CD14-positive monocyte (primary cell): ENCODE measurements around the gene POFUT2. TPM values are rescaled to one million over a fixed set of nuclear protein-coding genes. Genes with fewer than 3 reads are reported as not detected.

Experiments used
- DNase-seq, 3 donors: peaks; one replicate each; pipeline ENCODE4 v3.0.0-alpha.2; 2011 to 2022
- H2AFZ ChIP-seq: 2 replicates; pipeline ENCODE4 v1.6.0; 2012; ENCODE audit warnings: mild to moderate bottlenecking, low read depth, low read length, inconsistent platforms; ENCODE audit not compliant: insufficient read depth, poor library complexity, severe bottlenecking
- H3K27ac ChIP-seq, 2 donors: 1 replicate in 1 of 2; 2 replicates in 1 of 2; pipeline ENCODE4 v1.5.1; 2012 to 2013; ENCODE audit warnings: low read length in 2 of 2, control low read depth in 1 of 2, inconsistent platforms in 1 of 2, low read depth in 1 of 2, mild to moderate bottlenecking in 1 of 2
- H3K27me3 ChIP-seq, 2 donors: one replicate each; pipeline versions ENCODE4 v1.6.0 to v1.6.1; 2011 to 2013; ENCODE audit warnings: low read length in 2 of 2; ENCODE audit not compliant: control insufficient read depth in 2 of 2, insufficient read depth in 2 of 2
- H3K36me3 ChIP-seq, 2 donors: replicated peaks in 1 of 2; 1 replicate in 1 of 2; 2 replicates in 1 of 2; pipeline versions ENCODE4 v1.5.1 to v1.6.1; 2012 to 2013; ENCODE audit warnings: low read length in 2 of 2, control low read depth in 1 of 2, inconsistent platforms in 1 of 2, mild to moderate bottlenecking in 1 of 2; ENCODE audit not compliant: insufficient read depth in 2 of 2, control insufficient read depth in 1 of 2
- H3K4me1 ChIP-seq, 2 donors: 1 replicate in 1 of 2; 2 replicates in 1 of 2; pipeline versions ENCODE4 v1.5.1 to v1.6.1; 2012 to 2013; ENCODE audit warnings: low read length in 2 of 2, control low read depth in 1 of 2, inconsistent platforms in 1 of 2, mild to moderate bottlenecking in 1 of 2, moderate library complexity in 1 of 2; ENCODE audit not compliant: insufficient read depth in 2 of 2, control insufficient read depth in 1 of 2
- H3K4me2 ChIP-seq: replicated peaks from 2 replicates; pipeline ENCODE3; 2012; ENCODE audit warnings: low read length, moderate library complexity, mild to moderate bottlenecking; ENCODE audit not compliant: poor library complexity, severe bottlenecking; ENCODE audit errors: extremely low read depth
- H3K4me3 ChIP-seq, 3 experiments: fragments of 200-600 bp in 1 of 3; sonication (generic) in 1 of 3; replicated peaks in 1 of 3; 1 replicate in 2 of 3; 2 replicates in 1 of 3; pipeline ENCODE4 v1.5.1; 2011 to 2013; ENCODE audit warnings: low read length in 3 of 3, mild to moderate bottlenecking in 3 of 3, control low read depth in 2 of 3, low read depth in 2 of 3, inconsistent platforms in 1 of 3, moderate library complexity in 1 of 3
- H3K79me2 ChIP-seq: 2 replicates; pipeline ENCODE4 v1.6.0; 2012; ENCODE audit warnings: mild to moderate bottlenecking, control low read depth, inconsistent platforms, low read length, moderate library complexity; ENCODE audit not compliant: insufficient read depth
- H3K9ac ChIP-seq: 2 replicates; pipeline ENCODE4 v1.6.0; 2017; ENCODE audit warnings: low read length, mild to moderate bottlenecking; ENCODE audit not compliant: insufficient read depth, poor library complexity, severe bottlenecking
- H3K9me3 ChIP-seq, 2 donors: replicated peaks in 1 of 2; 1 replicate in 1 of 2; 2 replicates in 1 of 2; pipeline versions ENCODE4 v1.5.1 to v1.6.1; 2012 to 2013; ENCODE audit warnings: low read length in 2 of 2, control low read depth in 1 of 2; ENCODE audit not compliant: control insufficient read depth in 1 of 2, insufficient read depth in 1 of 2
- H4K20me1 ChIP-seq: 2 replicates; pipeline ENCODE4 v1.6.0; 2012; ENCODE audit warnings: mild to moderate bottlenecking, low read length, control low read depth, moderate library complexity; ENCODE audit not compliant: insufficient read depth
- H3K27ac Mint-ChIP-seq, 7 donors: one replicate each; pipeline ENCODE4 v1.8.0; 2020; ENCODE audit warnings: mild to moderate bottlenecking in 7 of 7, mixed read lengths in 7 of 7, moderate library complexity in 6 of 7, inconsistent platforms in 2 of 7
- H3K27me3 Mint-ChIP-seq, 3 donors: one replicate each; pipeline ENCODE4 v1.8.0; 2021 to 2022; ENCODE audit warnings: low read depth in 3 of 3, mild to moderate bottlenecking in 3 of 3, mixed read lengths in 3 of 3, moderate library complexity in 3 of 3, inconsistent platforms in 1 of 3
- H3K36me3 Mint-ChIP-seq, 2 donors: one replicate each; pipeline ENCODE4 v1.8.0; 2020; ENCODE audit warnings: mixed read lengths in 2 of 2, inconsistent platforms in 1 of 2, mild to moderate bottlenecking in 1 of 2
- H3K4me1 Mint-ChIP-seq: one replicate; pipeline ENCODE4 v1.8.0; 2020; ENCODE audit warnings: mild to moderate bottlenecking, mixed read lengths
- H3K4me3 Mint-ChIP-seq, 2 donors: one replicate each; pipeline ENCODE4 v1.8.0; 2020; ENCODE audit warnings: mild to moderate bottlenecking in 2 of 2, mixed read lengths in 2 of 2, moderate library complexity in 1 of 2
- H3K9me3 Mint-ChIP-seq, 7 donors: one replicate each; pipeline ENCODE4 v1.8.0; 2020 to 2022; ENCODE audit warnings: mixed read lengths in 7 of 7, mild to moderate bottlenecking in 6 of 7, moderate library complexity in 6 of 7, inconsistent platforms in 2 of 7
- WGBS: methylation state at CpG from one replicate; pipeline ENCODE4 v1.1.5; 2013; ENCODE audit warnings: missing lambda C conversion rate; ENCODE audit not compliant: insufficient coverage; 5-methylcytosine and 5-hydroxymethylcytosine counted together
- intact Hi-C, 2 donors: fragments of 100-400 bp; cut with micrococcal nuclease; formaldehyde crosslinking; loops; one replicate each; pipeline versions ENCODE4 v1.15.0 to v1.15.1; 2023
- polyA plus RNA-seq, 3 donors: library from polyadenylated mRNA; depleted of rRNA in 1 of 3; unstranded in 2 of 3; stranded (reverse) in 1 of 3; fragments of 300-500 nt in 2 of 3; fragments of >200 nt in 1 of 3; fragmentation: Illumina TruSeq in 2 of 3; gene quantifications; 1 replicate in 2 of 3; 2 replicates in 1 of 3; pipeline ENCODE4 v1.2.3, GENCODE V29; 2012 to 2021
- TF ChIP-seq, protein P1 (sequence below): fragments of 200-600 bp; IDR thresholded peaks from one replicate; pipeline ENCODE4 v1.8.0; 2022; ENCODE audit warnings: antibody characterized with exemption, mild to moderate bottlenecking

POFUT2 gene
- polyA plus RNA-seq, 3 donors: 1.8 to 21.3 (median 2.8) TPM

DNA sequence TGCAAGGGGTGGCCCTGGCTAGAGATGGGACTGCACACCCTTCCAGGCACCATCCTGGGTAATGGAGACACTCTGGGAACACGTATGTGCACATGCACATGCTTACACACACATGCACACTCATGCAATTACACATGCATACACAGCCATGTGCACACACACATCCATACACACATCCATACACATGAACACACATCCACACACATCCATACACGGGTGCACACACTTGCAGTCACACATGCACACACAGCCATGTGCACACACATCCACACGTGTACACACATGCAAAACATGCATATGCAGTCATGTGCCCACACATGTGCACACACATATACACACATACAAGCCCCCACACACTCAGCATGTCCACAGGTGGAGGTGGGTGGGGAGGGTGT lies 22.3 kb upstream of the POFUT2 start:
- no peak for DNase-seq
- peaks cover 6 to 10% of the 10 kb centered on the region in 2 donors for H3K4me1 ChIP-seq
- no peak overlapping the region for H3K27ac Mint-ChIP-seq
- peaks cover 0 to 10% (median 0%) of the 10 kb centered on the region in 7 donors for H3K9me3 Mint-ChIP-seq
- H3K9me3 ChIP-seq: no peaks in the 10 kb centered on the region
- 92% methylated on average over 2 of the region's 3 CpGs for WGBS
- H3K27me3 ChIP-seq: no peaks in the 10 kb centered on the region
- no peak overlapping the region for H3K4me3 ChIP-seq
- H3K4me2 ChIP-seq: no peak overlapping the region
- no peak overlapping the region for H3K9ac ChIP-seq
- no peaks in the 10 kb centered on the region for H3K36me3 Mint-ChIP-seq
- H3K4me1 Mint-ChIP-seq: peaks cover 17% of the 10 kb centered on the region
- H4K20me1 ChIP-seq: no peaks in the 10 kb centered on the region
- TF ChIP-seq, protein P1, sequence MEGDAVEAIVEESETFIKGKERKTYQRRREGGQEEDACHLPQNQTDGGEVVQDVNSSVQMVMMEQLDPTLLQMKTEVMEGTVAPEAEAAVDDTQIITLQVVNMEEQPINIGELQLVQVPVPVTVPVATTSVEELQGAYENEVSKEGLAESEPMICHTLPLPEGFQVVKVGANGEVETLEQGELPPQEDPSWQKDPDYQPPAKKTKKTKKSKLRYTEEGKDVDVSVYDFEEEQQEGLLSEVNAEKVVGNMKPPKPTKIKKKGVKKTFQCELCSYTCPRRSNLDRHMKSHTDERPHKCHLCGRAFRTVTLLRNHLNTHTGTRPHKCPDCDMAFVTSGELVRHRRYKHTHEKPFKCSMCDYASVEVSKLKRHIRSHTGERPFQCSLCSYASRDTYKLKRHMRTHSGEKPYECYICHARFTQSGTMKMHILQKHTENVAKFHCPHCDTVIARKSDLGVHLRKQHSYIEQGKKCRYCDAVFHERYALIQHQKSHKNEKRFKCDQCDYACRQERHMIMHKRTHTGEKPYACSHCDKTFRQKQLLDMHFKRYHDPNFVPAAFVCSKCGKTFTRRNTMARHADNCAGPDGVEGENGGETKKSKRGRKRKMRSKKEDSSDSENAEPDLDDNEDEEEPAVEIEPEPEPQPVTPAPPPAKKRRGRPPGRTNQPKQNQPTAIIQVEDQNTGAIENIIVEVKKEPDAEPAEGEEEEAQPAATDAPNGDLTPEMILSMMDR: no peak
- no peak overlapping the region for H3K27ac ChIP-seq
- H3K4me3 Mint-ChIP-seq: no peak overlapping the region
- no peak overlapping the region for H2AFZ ChIP-seq
- H3K27me3 Mint-ChIP-seq: peaks cover 4 to 13% (median 6%) of the 10 kb centered on the region in 3 donors
- no peaks in the 10 kb centered on the region for H3K36me3 ChIP-seq
- no peaks in the 10 kb centered on the region for H3K79me2 ChIP-seq
- intact Hi-C loops: no loop called here

DNA sequence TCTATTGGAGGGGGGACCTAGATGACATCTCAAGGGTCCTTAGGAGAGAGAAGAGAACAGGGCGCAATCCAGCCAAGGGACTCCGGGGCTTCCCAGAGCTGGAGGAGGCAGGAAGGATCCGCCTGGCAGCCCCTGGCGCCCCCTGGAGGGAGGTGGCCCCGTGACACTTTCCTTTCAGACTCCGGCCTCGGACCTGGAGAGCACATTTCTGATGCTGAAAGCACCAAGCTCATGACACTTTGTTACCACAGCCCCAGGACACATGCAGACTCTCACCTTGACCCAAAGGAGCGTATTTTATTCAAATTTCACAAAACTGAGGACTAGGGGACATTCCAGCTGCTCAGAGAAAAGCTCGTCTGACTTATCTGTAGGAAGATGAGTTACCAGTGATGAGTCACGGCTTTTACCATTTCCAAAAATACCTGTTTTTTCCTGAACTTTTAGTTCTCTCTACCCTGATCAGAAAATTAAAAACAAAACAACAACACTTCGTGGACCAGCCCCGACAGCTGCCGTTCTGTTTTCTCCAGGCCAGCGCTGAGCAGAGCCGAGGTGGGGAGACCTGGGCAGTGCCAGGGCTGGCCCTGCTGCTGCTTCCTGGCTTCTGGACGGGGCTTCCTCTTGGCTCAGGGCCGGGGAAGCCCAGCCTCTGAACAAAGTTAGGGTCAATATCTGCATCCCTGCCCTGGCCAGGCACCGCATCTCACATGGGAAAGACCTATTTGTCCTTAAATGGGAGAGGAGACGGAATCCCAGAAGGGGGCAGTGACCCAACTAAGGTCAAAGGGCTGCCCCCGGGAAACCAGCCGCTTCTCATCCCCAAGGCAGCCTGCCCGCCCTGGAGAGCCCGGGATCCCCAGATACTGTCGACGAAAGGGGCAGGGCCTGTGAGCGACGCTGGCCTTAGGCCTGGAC lies 21.6 kb upstream of the POFUT2 start:
- Histone ChIP-seq H3K9ac (peak overlapping the region; percentile 27), H2AFZ (peak overlapping the region; percentile 63), H4K20me1 (no peaks in the 10 kb centered on the region), H3K4me3 (peak overlapping the region in 1 of 3 experiments; percentile 38), H3K4me1 (peaks cover 6 to 10% of the 10 kb centered on the region in 2 donors), H3K4me2 (peak overlapping the region; percentile 56), H3K27ac (no peak overlapping the region), H3K9me3 (no peaks in the 10 kb centered on the region), H3K36me3 (no peaks in the 10 kb centered on the region), H3K27me3 (no peaks in the 10 kb centered on the region), H3K79me2 (no peaks in the 10 kb centered on the region)
- H3K9me3 Mint-ChIP-seq: peaks cover 0 to 10% (median 0%) of the 10 kb centered on the region in 7 donors
- peak overlapping the region in 1 of 7 donors; percentile 32 for H3K27ac Mint-ChIP-seq
- H3K4me3 Mint-ChIP-seq: peak overlapping the region in 1 of 2 donors; percentile 75
- TF ChIP-seq, protein P1: peak; percentile 81
- peak; percentile 25 to 52 (median 42) for DNase-seq
- H3K36me3 Mint-ChIP-seq: no peaks in the 10 kb centered on the region
- intact Hi-C loops: no loop called here
- WGBS: 62% methylated on average over 24 of the region's 27 CpGs
- H3K4me1 Mint-ChIP-seq: peaks cover 17% of the 10 kb centered on the region
- peaks cover 4 to 8% (median 6%) of the 10 kb centered on the region in 3 donors for H3K27me3 Mint-ChIP-seq
